HL-60/S4 (cell line): ENCODE measurements around the gene SHISA7.

Experiments used
- in situ Hi-C: fragments of 300-500 bp; cut with MboI; formaldehyde crosslinking; loops from 2 replicates; pipeline ENCODE4 v1.14.3; 2022; ENCODE audit warnings: low sequenced_read_pairs

SHISA7 gene

GRCh38 chr19:55482156-55482961, 39.3 kb upstream of the SHISA7 start:
- in situ Hi-C loops: no loop called here

GRCh38 chr19:55481794-55482155, 38.7 kb upstream of the SHISA7 start:
- in situ Hi-C loops: no loop called here

- in situ Hi-C loops: no loop called here
Observed at GRCh38 chr19:55481148-55481793, 38.2 kb upstream of the SHISA7 start.

- in situ Hi-C loops: no loop called here
Observed at GRCh38 chr19:55479451-55480230, 36.5 kb upstream of the SHISA7 start.

GRCh38 chr19:55479045-55479444, 35.9 kb upstream of the SHISA7 start:
- in situ Hi-C loops: no loop called here

GRCh38 chr19:55478364-55478763, 35.3 kb upstream of the SHISA7 start:
- in situ Hi-C loops: no loop called here

GRCh38 chr19:55477905-55478304, 34.8 kb upstream of the SHISA7 start:
- in situ Hi-C loops: no loop called here

GRCh38 chr19:55476100-55476775, 33.1 kb upstream of the SHISA7 start, which contains the start of gene ZNF628:
TSS of gene ZNF628 (plus strand) at chr19:55476617. CDS start at chr19:55479911, 3,294 bp downstream.
- in situ Hi-C loops: no loop called here

GRCh38 chr19:55474269-55475265, 31.5 kb upstream of the SHISA7 start:
- in situ Hi-C loops: no loop called here

- in situ Hi-C loops: no loop called here
Observed at GRCh38 chr19:55473225-55474012, 30.3 kb upstream of the SHISA7 start.

GRCh38 chr19:55472463-55472862, 29.4 kb upstream of the SHISA7 start:
- in situ Hi-C loops: no loop called here

- in situ Hi-C loops: no loop called here
Observed at GRCh38 chr19:55471266-55471665, 28.2 kb upstream of the SHISA7 start.

GRCh38 chr19:55468054-55468393, 24.9 kb upstream of the SHISA7 start:
- in situ Hi-C loops: no loop called here

- in situ Hi-C loops: no loop called here
Observed at GRCh38 chr19:55467236-55468053, 24.3 kb upstream of the SHISA7 start.

- in situ Hi-C loops: no loop called here
Observed at GRCh38 chr19:55466241-55466614, 23.1 kb upstream of the SHISA7 start.

- in situ Hi-C loops: no loop called here
Observed at GRCh38 chr19:55465460-55466240, 22.6 kb upstream of the SHISA7 start.

- in situ Hi-C loops: no loop called here
Observed at GRCh38 chr19:55464662-55465054, 21.6 kb upstream of the SHISA7 start, which contains the start of gene C19orf85. TSS of gene C19orf85 (minus strand) at chr19:55464751. CDS start at chr19:55464554, 197 bp downstream.
